ENCODE data around the gene DPP10.

DPP10 gene

GRCh38 chr2:115305712-115306111, 863.3 kb downstream of the DPP10 start:
- TF ChIP-seq CTCF (IDR thresholded peaks at IDR 0.05; ENCODE audit: low read depth, low read length, missing control alignments), result no peak
- no peak for DNase-seq (ENCODE audit: low read depth)
- no peak overlapping the region for H3K4me3 ChIP-seq (ENCODE audit: low read depth, low read length)

- no peak for DNase-seq (ENCODE audit: low read depth)
- no peak for TF ChIP-seq CTCF (IDR thresholded peaks at IDR 0.05; ENCODE audit: low read depth, low read length, missing control alignments)
- H3K4me3 ChIP-seq (ENCODE audit: low read depth, low read length), result no peak overlapping the region
These were observed 871.7 kb downstream of the DPP10 start for GRCh38 chr2:115314119-115314518.

- no peak for DNase-seq (ENCODE audit: low read depth)
- no peak for TF ChIP-seq CTCF (IDR thresholded peaks at IDR 0.05; ENCODE audit: low read depth, low read length, missing control alignments)
These were observed 884.6 kb downstream of the DPP10 start for GRCh38 chr2:115327061-115327460.

GRCh38 chr2:115359550-115359949, 917.1 kb downstream of the DPP10 start:
- no peak for TF ChIP-seq CTCF (IDR thresholded peaks at IDR 0.05; ENCODE audit: low read depth, low read length, missing control alignments)
- no peak overlapping the region for H3K4me3 ChIP-seq (ENCODE audit: low read depth, low read length)
- DNase-seq (ENCODE audit: low read depth), result no peak

More at GRCh38 chr2:115327061-115327460, 884.6 kb downstream of the DPP10 start:
- H3K4me3 ChIP-seq (ENCODE audit: low read depth, low read length), result no peak overlapping the region

- no peak for TF ChIP-seq CTCF (IDR thresholded peaks at IDR 0.05; ENCODE audit: low read depth, low read length, missing control alignments)
- no peak overlapping the region for H3K4me3 ChIP-seq (ENCODE audit: low read depth, low read length)
- no peak for DNase-seq (ENCODE audit: low read depth)
These were observed 921.7 kb downstream of the DPP10 start for GRCh38 chr2:115364093-115364492.

- TF ChIP-seq CTCF (IDR thresholded peaks at IDR 0.05; ENCODE audit: low read depth, low read length, missing control alignments), result no peak
- no peak for DNase-seq (ENCODE audit: low read depth)
- no peak overlapping the region for H3K4me3 ChIP-seq (ENCODE audit: low read depth, low read length)
These were observed 927.0 kb downstream of the DPP10 start for GRCh38 chr2:115369400-115369799.

GRCh38 chr2:115374981-115375380, 932.5 kb downstream of the DPP10 start:
- DNase-seq (ENCODE audit: low read depth), result no peak
- TF ChIP-seq CTCF (IDR thresholded peaks at IDR 0.05; ENCODE audit: low read depth, low read length, missing control alignments), result no peak

More at GRCh38 chr2:115374981-115375380, 932.5 kb downstream of the DPP10 start:
- no peak overlapping the region for H3K4me3 ChIP-seq (ENCODE audit: low read depth, low read length)
